H1 (cell line): ENCODE results near the gene TIAM2. TPM values are rescaled to one million over a fixed set of nuclear protein-coding genes. Genes with fewer than 3 reads are reported as not detected.

ENCODE experiments used
- CHD1 ChIP-seq: IDR thresholded peaks from 2 replicates; pipeline ENCODE4 v1.6.1; 2012; ENCODE audit warnings: low read depth, low read length, improper control_type of control experiment
- PHF8 ChIP-seq: fragments of 200-600 bp; sonication (generic); conservative IDR thresholded peaks from 2 replicates; pipeline ENCODE4 v1.7.1; 2012; ENCODE audit warnings: low read depth, mild to moderate bottlenecking, inconsistent platforms, low read length, moderate library complexity
- POLR2A ChIP-seq, 2 experiments: IDR thresholded peaks; 1 replicate in 1 of 2; 2 replicates in 1 of 2; pipeline ENCODE4 v1.6.1; 2011; ENCODE audit warnings: low read depth in 2 of 2, low read length in 2 of 2, mild to moderate bottlenecking in 2 of 2; ENCODE audit errors: control extremely low read depth in 1 of 2
- SAP30 ChIP-seq: fragments of 300-600 bp; sonication (generic); IDR thresholded peaks from 2 replicates; pipeline ENCODE4 v1.7.1; 2012; ENCODE audit warnings: low read length, moderate library complexity, mild to moderate bottlenecking, inconsistent platforms; ENCODE audit not compliant: insufficient read depth, insufficient replicate concordance
- polyA plus RNA-seq, 7 experiments: library from polyadenylated mRNA; depleted of rRNA in 3 of 7; stranded (reverse) in 5 of 7; unstranded in 2 of 7; fragments of >200 nt in 5 of 7; fragments of 200-250 nt in 2 of 7; gene quantifications; 1 replicate in 5 of 7; 2 replicates in 1 of 7; 4 replicates in 1 of 7; pipeline versions ENCODE4 v1.2.1 to v1.2.3, GENCODE V29; 2011 to 2013; ENCODE audit warnings: missing spikeins in 2 of 7, mixed read lengths in 2 of 7
- total RNA-seq: library from RNA; stranded (reverse); fragmentation: NEBNext Ultra II Directional; extraction: Animal tissue kit (Norgen Biotek cat#: 25700); gene quantifications from 2 replicates; pipeline ENCODE4 v1.2.1, GENCODE V29; 2021
- TF ChIP-seq, protein P1 (sequence below), 3 experiments: IDR thresholded peaks; 1 replicate in 2 of 3; 2 replicates in 1 of 3; pipeline versions ENCODE4 v1.5.1 to v1.6.1; 2011; ENCODE audit warnings: low read length in 3 of 3, mild to moderate bottlenecking in 3 of 3, inconsistent platforms in 2 of 3, low read depth in 1 of 3, moderate library complexity in 1 of 3; ENCODE audit not compliant: insufficient read depth in 1 of 3; ENCODE audit errors: control extremely low read depth in 1 of 3
- TF ChIP-seq, protein P2 (sequence below): fragments of 300-600 bp; sonication (generic); IDR thresholded peaks from 2 replicates; pipeline ENCODE4 v1.7.1; 2012; ENCODE audit warnings: low read length, moderate library complexity, mild to moderate bottlenecking, inconsistent platforms; ENCODE audit not compliant: insufficient replicate concordance

TIAM2 gene
- total and polyA plus RNA-seq, 2 of the 8 experiments (the other 6 are each of a cell fraction or from before 2014, with no cell fraction given), result 7.4 to 23.9 TPM

- TF ChIP-seq, protein P1, sequence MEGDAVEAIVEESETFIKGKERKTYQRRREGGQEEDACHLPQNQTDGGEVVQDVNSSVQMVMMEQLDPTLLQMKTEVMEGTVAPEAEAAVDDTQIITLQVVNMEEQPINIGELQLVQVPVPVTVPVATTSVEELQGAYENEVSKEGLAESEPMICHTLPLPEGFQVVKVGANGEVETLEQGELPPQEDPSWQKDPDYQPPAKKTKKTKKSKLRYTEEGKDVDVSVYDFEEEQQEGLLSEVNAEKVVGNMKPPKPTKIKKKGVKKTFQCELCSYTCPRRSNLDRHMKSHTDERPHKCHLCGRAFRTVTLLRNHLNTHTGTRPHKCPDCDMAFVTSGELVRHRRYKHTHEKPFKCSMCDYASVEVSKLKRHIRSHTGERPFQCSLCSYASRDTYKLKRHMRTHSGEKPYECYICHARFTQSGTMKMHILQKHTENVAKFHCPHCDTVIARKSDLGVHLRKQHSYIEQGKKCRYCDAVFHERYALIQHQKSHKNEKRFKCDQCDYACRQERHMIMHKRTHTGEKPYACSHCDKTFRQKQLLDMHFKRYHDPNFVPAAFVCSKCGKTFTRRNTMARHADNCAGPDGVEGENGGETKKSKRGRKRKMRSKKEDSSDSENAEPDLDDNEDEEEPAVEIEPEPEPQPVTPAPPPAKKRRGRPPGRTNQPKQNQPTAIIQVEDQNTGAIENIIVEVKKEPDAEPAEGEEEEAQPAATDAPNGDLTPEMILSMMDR (IDR thresholded peaks at IDR 0.05; ENCODE audit: control extremely low read depth in 1 of 3, insufficient read depth in 1 of 3, low read depth in 1 of 3, low read length in 3 of 3), result no peak
- TF ChIP-seq, protein P2, sequence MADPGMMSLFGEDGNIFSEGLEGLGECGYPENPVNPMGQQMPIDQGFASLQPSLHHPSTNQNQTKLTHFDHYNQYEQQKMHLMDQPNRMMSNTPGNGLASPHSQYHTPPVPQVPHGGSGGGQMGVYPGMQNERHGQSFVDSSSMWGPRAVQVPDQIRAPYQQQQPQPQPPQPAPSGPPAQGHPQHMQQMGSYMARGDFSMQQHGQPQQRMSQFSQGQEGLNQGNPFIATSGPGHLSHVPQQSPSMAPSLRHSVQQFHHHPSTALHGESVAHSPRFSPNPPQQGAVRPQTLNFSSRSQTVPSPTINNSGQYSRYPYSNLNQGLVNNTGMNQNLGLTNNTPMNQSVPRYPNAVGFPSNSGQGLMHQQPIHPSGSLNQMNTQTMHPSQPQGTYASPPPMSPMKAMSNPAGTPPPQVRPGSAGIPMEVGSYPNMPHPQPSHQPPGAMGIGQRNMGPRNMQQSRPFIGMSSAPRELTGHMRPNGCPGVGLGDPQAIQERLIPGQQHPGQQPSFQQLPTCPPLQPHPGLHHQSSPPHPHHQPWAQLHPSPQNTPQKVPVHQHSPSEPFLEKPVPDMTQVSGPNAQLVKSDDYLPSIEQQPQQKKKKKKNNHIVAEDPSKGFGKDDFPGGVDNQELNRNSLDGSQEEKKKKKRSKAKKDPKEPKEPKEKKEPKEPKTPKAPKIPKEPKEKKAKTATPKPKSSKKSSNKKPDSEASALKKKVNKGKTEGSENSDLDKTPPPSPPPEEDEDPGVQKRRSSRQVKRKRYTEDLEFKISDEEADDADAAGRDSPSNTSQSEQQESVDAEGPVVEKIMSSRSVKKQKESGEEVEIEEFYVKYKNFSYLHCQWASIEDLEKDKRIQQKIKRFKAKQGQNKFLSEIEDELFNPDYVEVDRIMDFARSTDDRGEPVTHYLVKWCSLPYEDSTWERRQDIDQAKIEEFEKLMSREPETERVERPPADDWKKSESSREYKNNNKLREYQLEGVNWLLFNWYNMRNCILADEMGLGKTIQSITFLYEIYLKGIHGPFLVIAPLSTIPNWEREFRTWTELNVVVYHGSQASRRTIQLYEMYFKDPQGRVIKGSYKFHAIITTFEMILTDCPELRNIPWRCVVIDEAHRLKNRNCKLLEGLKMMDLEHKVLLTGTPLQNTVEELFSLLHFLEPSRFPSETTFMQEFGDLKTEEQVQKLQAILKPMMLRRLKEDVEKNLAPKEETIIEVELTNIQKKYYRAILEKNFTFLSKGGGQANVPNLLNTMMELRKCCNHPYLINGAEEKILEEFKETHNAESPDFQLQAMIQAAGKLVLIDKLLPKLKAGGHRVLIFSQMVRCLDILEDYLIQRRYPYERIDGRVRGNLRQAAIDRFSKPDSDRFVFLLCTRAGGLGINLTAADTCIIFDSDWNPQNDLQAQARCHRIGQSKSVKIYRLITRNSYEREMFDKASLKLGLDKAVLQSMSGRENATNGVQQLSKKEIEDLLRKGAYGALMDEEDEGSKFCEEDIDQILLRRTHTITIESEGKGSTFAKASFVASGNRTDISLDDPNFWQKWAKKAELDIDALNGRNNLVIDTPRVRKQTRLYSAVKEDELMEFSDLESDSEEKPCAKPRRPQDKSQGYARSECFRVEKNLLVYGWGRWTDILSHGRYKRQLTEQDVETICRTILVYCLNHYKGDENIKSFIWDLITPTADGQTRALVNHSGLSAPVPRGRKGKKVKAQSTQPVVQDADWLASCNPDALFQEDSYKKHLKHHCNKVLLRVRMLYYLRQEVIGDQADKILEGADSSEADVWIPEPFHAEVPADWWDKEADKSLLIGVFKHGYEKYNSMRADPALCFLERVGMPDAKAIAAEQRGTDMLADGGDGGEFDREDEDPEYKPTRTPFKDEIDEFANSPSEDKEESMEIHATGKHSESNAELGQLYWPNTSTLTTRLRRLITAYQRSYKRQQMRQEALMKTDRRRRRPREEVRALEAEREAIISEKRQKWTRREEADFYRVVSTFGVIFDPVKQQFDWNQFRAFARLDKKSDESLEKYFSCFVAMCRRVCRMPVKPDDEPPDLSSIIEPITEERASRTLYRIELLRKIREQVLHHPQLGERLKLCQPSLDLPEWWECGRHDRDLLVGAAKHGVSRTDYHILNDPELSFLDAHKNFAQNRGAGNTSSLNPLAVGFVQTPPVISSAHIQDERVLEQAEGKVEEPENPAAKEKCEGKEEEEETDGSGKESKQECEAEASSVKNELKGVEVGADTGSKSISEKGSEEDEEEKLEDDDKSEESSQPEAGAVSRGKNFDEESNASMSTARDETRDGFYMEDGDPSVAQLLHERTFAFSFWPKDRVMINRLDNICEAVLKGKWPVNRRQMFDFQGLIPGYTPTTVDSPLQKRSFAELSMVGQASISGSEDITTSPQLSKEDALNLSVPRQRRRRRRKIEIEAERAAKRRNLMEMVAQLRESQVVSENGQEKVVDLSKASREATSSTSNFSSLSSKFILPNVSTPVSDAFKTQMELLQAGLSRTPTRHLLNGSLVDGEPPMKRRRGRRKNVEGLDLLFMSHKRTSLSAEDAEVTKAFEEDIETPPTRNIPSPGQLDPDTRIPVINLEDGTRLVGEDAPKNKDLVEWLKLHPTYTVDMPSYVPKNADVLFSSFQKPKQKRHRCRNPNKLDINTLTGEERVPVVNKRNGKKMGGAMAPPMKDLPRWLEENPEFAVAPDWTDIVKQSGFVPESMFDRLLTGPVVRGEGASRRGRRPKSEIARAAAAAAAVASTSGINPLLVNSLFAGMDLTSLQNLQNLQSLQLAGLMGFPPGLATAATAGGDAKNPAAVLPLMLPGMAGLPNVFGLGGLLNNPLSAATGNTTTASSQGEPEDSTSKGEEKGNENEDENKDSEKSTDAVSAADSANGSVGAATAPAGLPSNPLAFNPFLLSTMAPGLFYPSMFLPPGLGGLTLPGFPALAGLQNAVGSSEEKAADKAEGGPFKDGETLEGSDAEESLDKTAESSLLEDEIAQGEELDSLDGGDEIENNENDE, result no peak
- TF ChIP-seq POLR2A (IDR thresholded peaks at IDR 0.05; ENCODE audit: control extremely low read depth in 1 of 2, low read depth in 2 of 2, low read length in 2 of 2), result no peak
- TF ChIP-seq PHF8, result no peak
- no peak for TF ChIP-seq CHD1
- TF ChIP-seq SAP30, result no peak
Measured at GRCh38 chr6:155077331-155077730, 82.2 kb downstream of the TIAM2 start (continued).
